HepG2 (cell line): Measurements from ENCODE around the gene ENDOG. TPM values are rescaled to one million over a fixed set of nuclear protein-coding genes. Genes with fewer than 3 reads are reported as not detected.
A peak's percentile ranks its signal among the peaks of the same experiment; 100 is the strongest.

Experiments used
- CAMTA2 ChIP-seq: sonication (generic); formaldehyde crosslinking; IDR thresholded peaks from 2 replicates; pipeline ENCODE4 v1.4.0; 2020; ENCODE audit warnings: mild to moderate bottlenecking, missing genetic modification reagents, borderline replicate concordance
- ETV6 ChIP-seq: sonication (generic); formaldehyde crosslinking; conservative IDR thresholded peaks from 2 replicates; pipeline ENCODE4 v1.4.0; 2020; ENCODE audit warnings: missing genetic modification reagents
- HNF4A ChIP-seq: sonication (generic); formaldehyde crosslinking; IDR thresholded peaks from 2 replicates; pipeline ENCODE4 v1.4.0; 2020; ENCODE audit warnings: missing genetic modification reagents
- KAT7 ChIP-seq: IDR thresholded peaks from 2 replicates; pipeline ENCODE4 v1.6.1; 2018; ENCODE audit warnings: borderline replicate concordance, missing compliant biosample characterization
- NBN ChIP-seq: fragments of 450-650 bp; conservative IDR thresholded peaks from 2 replicates; pipeline ENCODE4 v1.6.1; 2017
- POLR2A ChIP-seq, 2 experiments: IDR thresholded peaks; 2 replicates each; pipeline ENCODE4 v1.6.1; 2011; ENCODE audit warnings: low read depth in 2 of 2, low read length in 2 of 2, mild to moderate bottlenecking in 1 of 2, moderate library complexity in 1 of 2; ENCODE audit not compliant: insufficient read depth in 1 of 2
- ZFY ChIP-seq: sonication (generic); formaldehyde crosslinking; IDR thresholded peaks from 2 replicates; pipeline ENCODE4 v1.4.0; 2020; ENCODE audit warnings: missing genetic modification reagents
- ZNF17 ChIP-seq: sonication (generic); formaldehyde crosslinking; IDR thresholded peaks from 2 replicates; pipeline ENCODE4 v1.5.0; 2020; ENCODE audit warnings: mild to moderate bottlenecking, missing genetic modification reagents
- ZNF225 ChIP-seq: sonication (generic); formaldehyde crosslinking; IDR thresholded peaks from 2 replicates; pipeline ENCODE4 v1.4.0; 2020; ENCODE audit warnings: mild to moderate bottlenecking, missing genetic modification reagents
- polyA plus RNA-seq, 8 experiments: library from polyadenylated mRNA; depleted of rRNA in 3 of 8; stranded (reverse) in 7 of 8; unstranded in 1 of 8; fragments of >200 nt; fragmentation: Illumina TruSeq in 4 of 8; extraction: Trizol in 4 of 8; gene quantifications; 2 replicates each; pipeline versions ENCODE4 v1.2.1 to v1.2.3, GENCODE V29; 2011 to 2016; ENCODE audit warnings: low read depth in 4 of 8, missing spikeins in 1 of 8, mixed read lengths in 1 of 8; ENCODE audit not compliant: insufficient read depth in 1 of 8
- total RNA-seq, 5 experiments: library from RNA; depleted of rRNA; stranded (reverse); fragments of >200 nt; fragmentation: Illumina TruSeq; extraction: Trizol; gene quantifications; 2 replicates each; pipeline ENCODE4 v1.2.3, GENCODE V29; 2016; ENCODE audit warnings: low read depth in 1 of 5
- TF ChIP-seq, protein P1 (sequence below): sonication (generic); formaldehyde crosslinking; IDR thresholded peaks from 2 replicates; pipeline ENCODE4 v1.4.0; 2020; ENCODE audit warnings: missing genetic modification reagents, borderline replicate concordance
- TF ChIP-seq, protein P2 (sequence below): IDR thresholded peaks from 2 replicates; pipeline ENCODE4 v1.4.0; 2020; ENCODE audit warnings: mild to moderate bottlenecking, missing genetic modification reagents
- TF ChIP-seq, protein P3 (sequence below): sonication (generic); formaldehyde crosslinking; IDR thresholded peaks from 2 replicates; pipeline ENCODE4 v1.4.0; 2020; ENCODE audit warnings: missing genetic modification reagents
- TF ChIP-seq, protein P4 (sequence below): sonication (generic); formaldehyde crosslinking; IDR thresholded peaks from 2 replicates; pipeline ENCODE4 v1.4.0; 2020; ENCODE audit warnings: low read depth, missing genetic modification reagents
- TF ChIP-seq, protein P5 (sequence below): IDR thresholded peaks from 2 replicates; pipeline ENCODE4 v1.6.1; 2016; ENCODE audit warnings: control low read depth
- TF ChIP-seq, protein P6 (sequence below): sonication (generic); formaldehyde crosslinking; conservative IDR thresholded peaks from 2 replicates; pipeline ENCODE4 v1.4.0; 2020; ENCODE audit warnings: missing genetic modification reagents

Gene ENDOG
- total and polyA plus RNA-seq, 2 of the 13 experiments (the other 11 are each of a cell fraction or from before 2014, with no cell fraction given): 26.3 to 28.8 TPM

DNA sequence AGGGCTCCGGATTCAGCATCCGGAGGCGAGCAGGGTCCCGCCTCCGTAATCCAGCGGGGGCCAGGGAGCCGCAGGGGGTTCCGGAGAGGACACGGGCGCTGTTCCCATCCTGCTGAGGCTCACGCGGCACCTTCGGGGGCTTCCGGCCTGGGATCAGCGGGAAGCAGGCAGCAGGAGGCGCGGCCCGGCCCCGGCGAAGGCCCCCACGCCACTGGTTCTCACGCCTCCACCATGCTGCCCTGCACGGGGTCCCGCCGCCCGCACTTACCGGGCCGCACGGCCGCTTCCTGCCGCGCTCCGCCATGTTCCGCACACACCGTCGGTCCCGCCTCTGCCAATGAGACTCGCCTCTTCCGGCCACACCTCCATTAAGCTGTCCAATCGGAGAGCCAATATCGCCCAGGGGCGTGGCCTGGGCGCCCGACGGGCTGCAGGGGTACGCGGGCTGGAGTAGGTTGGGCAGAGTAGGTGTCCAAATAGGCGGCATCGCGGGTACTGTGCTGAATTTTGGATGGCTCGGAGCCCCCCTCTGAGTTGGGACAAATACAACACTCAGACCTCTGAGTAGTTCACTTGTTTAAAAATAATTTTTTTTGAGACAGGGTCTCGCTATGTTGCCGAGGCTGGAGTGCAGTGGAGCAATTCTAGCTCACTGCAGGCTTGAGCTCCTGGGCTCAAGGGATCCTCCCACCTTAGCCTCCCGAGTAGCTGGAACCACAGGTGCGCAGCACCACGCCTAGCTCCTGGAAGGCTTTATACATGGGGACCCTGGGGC is 11.4 kb downstream of the ENDOG start, which contains the start of gene SPOUT1 (continued):
- TF ChIP-seq, protein P1, sequence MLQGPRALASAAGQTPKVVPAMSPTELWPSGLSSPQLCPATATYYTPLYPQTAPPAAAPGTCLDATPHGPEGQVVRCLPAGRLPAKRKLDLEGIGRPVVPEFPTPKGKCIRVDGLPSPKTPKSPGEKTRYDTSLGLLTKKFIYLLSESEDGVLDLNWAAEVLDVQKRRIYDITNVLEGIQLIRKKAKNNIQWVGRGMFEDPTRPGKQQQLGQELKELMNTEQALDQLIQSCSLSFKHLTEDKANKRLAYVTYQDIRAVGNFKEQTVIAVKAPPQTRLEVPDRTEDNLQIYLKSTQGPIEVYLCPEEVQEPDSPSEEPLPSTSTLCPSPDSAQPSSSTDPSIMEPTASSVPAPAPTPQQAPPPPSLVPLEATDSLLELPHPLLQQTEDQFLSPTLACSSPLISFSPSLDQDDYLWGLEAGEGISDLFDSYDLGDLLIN (CRISPR knock-in tag): peak; percentile 85; the same call in 1 of the 2 replicates
- TF ChIP-seq, protein P2, sequence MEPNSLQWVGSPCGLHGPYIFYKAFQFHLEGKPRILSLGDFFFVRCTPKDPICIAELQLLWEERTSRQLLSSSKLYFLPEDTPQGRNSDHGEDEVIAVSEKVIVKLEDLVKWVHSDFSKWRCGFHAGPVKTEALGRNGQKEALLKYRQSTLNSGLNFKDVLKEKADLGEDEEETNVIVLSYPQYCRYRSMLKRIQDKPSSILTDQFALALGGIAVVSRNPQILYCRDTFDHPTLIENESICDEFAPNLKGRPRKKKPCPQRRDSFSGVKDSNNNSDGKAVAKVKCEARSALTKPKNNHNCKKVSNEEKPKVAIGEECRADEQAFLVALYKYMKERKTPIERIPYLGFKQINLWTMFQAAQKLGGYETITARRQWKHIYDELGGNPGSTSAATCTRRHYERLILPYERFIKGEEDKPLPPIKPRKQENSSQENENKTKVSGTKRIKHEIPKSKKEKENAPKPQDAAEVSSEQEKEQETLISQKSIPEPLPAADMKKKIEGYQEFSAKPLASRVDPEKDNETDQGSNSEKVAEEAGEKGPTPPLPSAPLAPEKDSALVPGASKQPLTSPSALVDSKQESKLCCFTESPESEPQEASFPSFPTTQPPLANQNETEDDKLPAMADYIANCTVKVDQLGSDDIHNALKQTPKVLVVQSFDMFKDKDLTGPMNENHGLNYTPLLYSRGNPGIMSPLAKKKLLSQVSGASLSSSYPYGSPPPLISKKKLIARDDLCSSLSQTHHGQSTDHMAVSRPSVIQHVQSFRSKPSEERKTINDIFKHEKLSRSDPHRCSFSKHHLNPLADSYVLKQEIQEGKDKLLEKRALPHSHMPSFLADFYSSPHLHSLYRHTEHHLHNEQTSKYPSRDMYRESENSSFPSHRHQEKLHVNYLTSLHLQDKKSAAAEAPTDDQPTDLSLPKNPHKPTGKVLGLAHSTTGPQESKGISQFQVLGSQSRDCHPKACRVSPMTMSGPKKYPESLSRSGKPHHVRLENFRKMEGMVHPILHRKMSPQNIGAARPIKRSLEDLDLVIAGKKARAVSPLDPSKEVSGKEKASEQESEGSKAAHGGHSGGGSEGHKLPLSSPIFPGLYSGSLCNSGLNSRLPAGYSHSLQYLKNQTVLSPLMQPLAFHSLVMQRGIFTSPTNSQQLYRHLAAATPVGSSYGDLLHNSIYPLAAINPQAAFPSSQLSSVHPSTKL (CRISPR knock-in tag): peak; percentile 46; the same call in 1 of the 2 replicates
- TF ChIP-seq, protein P3, sequence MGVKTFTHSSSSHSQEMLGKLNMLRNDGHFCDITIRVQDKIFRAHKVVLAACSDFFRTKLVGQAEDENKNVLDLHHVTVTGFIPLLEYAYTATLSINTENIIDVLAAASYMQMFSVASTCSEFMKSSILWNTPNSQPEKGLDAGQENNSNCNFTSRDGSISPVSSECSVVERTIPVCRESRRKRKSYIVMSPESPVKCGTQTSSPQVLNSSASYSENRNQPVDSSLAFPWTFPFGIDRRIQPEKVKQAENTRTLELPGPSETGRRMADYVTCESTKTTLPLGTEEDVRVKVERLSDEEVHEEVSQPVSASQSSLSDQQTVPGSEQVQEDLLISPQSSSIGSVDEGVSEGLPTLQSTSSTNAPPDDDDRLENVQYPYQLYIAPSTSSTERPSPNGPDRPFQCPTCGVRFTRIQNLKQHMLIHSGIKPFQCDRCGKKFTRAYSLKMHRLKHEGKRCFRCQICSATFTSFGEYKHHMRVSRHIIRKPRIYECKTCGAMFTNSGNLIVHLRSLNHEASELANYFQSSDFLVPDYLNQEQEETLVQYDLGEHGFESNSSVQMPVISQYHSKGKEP (CRISPR knock-in tag): no peak
- TF ChIP-seq KAT7 (CRISPR knock-in tag) (peak; percentile 74; the same call in 1 of the 2 replicates), CAMTA2 (CRISPR knock-in tag) (peak; percentile 43; the same call in 1 of the 2 replicates), ZNF225 (CRISPR knock-in tag) (no peak), ZFY (peak; percentile 76), NBN (no peak), POLR2A (IDR thresholded peaks at IDR 0.05; ENCODE audit: insufficient read depth in 1 of 2, low read depth in 2 of 2, low read length in 2 of 2) (peak; percentile 77 to 83), ZNF17 (CRISPR knock-in tag) (no peak), ETV6 (CRISPR knock-in tag) (no peak), HNF4A (CRISPR knock-in tag) (no peak; the same call in 1 of the 2 replicates)
- TF ChIP-seq, protein P4, sequence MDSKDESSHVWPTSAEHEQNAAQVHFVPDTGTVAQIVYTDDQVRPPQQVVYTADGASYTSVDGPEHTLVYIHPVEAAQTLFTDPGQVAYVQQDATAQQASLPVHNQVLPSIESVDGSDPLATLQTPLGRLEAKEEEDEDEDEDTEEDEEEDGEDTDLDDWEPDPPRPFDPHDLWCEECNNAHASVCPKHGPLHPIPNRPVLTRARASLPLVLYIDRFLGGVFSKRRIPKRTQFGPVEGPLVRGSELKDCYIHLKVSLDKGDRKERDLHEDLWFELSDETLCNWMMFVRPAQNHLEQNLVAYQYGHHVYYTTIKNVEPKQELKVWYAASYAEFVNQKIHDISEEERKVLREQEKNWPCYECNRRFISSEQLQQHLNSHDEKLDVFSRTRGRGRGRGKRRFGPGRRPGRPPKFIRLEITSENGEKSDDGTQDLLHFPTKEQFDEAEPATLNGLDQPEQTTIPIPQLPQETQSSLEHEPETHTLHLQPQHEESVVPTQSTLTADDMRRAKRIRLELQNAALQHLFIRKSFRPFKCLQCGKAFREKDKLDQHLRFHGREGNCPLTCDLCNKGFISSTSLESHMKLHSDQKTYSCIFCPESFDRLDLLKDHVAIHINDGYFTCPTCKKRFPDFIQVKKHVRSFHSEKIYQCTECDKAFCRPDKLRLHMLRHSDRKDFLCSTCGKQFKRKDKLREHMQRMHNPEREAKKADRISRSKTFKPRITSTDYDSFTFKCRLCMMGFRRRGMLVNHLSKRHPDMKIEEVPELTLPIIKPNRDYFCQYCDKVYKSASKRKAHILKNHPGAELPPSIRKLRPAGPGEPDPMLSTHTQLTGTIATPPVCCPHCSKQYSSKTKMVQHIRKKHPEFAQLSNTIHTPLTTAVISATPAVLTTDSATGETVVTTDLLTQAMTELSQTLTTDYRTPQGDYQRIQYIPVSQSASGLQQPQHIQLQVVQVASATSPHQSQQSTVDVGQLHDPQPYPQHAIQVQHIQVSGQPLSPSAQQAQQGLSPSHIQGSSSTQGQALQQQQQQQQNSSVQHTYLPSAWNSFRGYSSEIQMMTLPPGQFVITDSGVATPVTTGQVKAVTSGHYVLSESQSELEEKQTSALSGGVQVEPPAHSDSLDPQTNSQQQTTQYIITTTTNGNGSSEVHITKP (CRISPR knock-in tag): no peak; the same call in 1 of the 2 replicates
- TF ChIP-seq, protein P5, sequence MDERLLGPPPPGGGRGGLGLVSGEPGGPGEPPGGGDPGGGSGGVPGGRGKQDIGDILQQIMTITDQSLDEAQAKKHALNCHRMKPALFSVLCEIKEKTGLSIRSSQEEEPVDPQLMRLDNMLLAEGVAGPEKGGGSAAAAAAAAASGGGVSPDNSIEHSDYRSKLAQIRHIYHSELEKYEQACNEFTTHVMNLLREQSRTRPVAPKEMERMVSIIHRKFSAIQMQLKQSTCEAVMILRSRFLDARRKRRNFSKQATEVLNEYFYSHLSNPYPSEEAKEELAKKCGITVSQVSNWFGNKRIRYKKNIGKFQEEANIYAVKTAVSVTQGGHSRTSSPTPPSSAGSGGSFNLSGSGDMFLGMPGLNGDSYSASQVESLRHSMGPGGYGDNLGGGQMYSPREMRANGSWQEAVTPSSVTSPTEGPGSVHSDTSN (CRISPR knock-in tag): no peak
- TF ChIP-seq, protein P6, sequence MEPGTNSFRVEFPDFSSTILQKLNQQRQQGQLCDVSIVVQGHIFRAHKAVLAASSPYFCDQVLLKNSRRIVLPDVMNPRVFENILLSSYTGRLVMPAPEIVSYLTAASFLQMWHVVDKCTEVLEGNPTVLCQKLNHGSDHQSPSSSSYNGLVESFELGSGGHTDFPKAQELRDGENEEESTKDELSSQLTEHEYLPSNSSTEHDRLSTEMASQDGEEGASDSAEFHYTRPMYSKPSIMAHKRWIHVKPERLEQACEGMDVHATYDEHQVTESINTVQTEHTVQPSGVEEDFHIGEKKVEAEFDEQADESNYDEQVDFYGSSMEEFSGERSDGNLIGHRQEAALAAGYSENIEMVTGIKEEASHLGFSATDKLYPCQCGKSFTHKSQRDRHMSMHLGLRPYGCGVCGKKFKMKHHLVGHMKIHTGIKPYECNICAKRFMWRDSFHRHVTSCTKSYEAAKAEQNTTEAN (CRISPR knock-in tag): peak; percentile 52; the same call in 1 of the 2 replicates
